A549 (cell line): ENCODE results near the gene POLR3C.

Experiments
- CTCF ChIP-seq: fragments of >200 bp; sonication (Bioruptor Twin); formaldehyde crosslinking; IDR thresholded peaks from 3 replicates; pipeline ENCODE4 v1.5.1; 2016
- ELK1 ChIP-seq: fragments of 150-350 bp; IDR thresholded peaks from 2 replicates; pipeline ENCODE4 v1.6.1; 2014; ENCODE audit warnings: low read depth, mild to moderate bottlenecking, low read length
- JUN ChIP-seq, 2 experiments: fragments of >200 bp; sonication (Bioruptor Twin); formaldehyde crosslinking; IDR thresholded peaks; 2 replicates in 1 of 2; 3 replicates in 1 of 2; pipeline ENCODE4 v1.6.1; 2016 to 2017
- MAX ChIP-seq: IDR thresholded peaks from 2 replicates; pipeline ENCODE4 v1.6.1; 2012
- POLR2A ChIP-seq: IDR thresholded peaks from 2 replicates; pipeline ENCODE4 v1.6.1; 2012; ENCODE audit warnings: mild to moderate bottlenecking, low read length
- POLR2AphosphoS2 ChIP-seq: conservative IDR thresholded peaks from 2 replicates; pipeline ENCODE4 v1.6.1; 2012; ENCODE audit warnings: low read length, improper control_type of control experiment, inconsistent platforms
- RAD21 ChIP-seq, 2 experiments: fragments of >200 bp in 1 of 2; sonication (Bioruptor Twin) in 1 of 2; formaldehyde crosslinking in 1 of 2; IDR thresholded peaks in 1 of 2; conservative IDR thresholded peaks in 1 of 2; 2 replicates in 1 of 2; 3 replicates in 1 of 2; pipeline ENCODE4 v1.6.1; 2012 to 2018; ENCODE audit warnings: inconsistent platforms in 1 of 2
- REST ChIP-seq: fragments of 200-600 bp; sonication (generic); IDR thresholded peaks from 2 replicates; pipeline ENCODE4 v1.6.1; 2016; ENCODE audit warnings: antibody characterized with exemption, mild to moderate bottlenecking, moderate library complexity
- SMC3 ChIP-seq: fragments of >200 bp; sonication (Bioruptor Twin); formaldehyde crosslinking; IDR thresholded peaks from 3 replicates; pipeline ENCODE4 v1.6.1; 2018; ENCODE audit warnings: inconsistent platforms
- SREBF2 ChIP-seq: fragments of 450-650 bp; IDR thresholded peaks from 2 replicates; pipeline ENCODE4 v1.6.1; 2014; ENCODE audit warnings: mild to moderate bottlenecking, moderate library complexity

GRCh38 chr1:145799806-145800205, 24.2 kb upstream of the POLR3C start:
- TF ChIP-seq CTCF (no peak), SREBF2 (no peak), POLR2A (no peak), RAD21 (conservative IDR thresholded peaks at IDR 0.05 in 1 of 2, IDR thresholded peaks at IDR 0.05 in 1 of 2) (no peak), MAX (no peak), REST (no peak), SMC3 (no peak), JUN (IDR thresholded peaks at IDR 0.05) (no peak), ELK1 (no peak), POLR2AphosphoS2 (no peak)
